Stimulated activated naive CD8-positive, alpha-beta T cell treated with anti-CD3 and anti-CD28 coated beads, Interleukin-15, amount 100 ng/mL, for 72 hours (primary cell): ENCODE measurements around the gene NXN.

Source experiments
- ATAC-seq: fragments of 150-1000 bp; cut with Tn5 transposase; 2 replicates; pipeline ENCODE4 v1.10.0; 2021; ENCODE audit warnings: mild to moderate bottlenecking, moderate library complexity
- DNase-seq, 2 donors: peaks; one replicate each; pipeline ENCODE4 v3.0.0; 2021 to 2022
- H3K27ac Mint-ChIP-seq, 2 donors: one replicate each; pipeline ENCODE4 v1.8.0; 2022; ENCODE audit warnings: mild to moderate bottlenecking in 2 of 2, mixed read lengths in 2 of 2, moderate library complexity in 2 of 2
- H3K27me3 Mint-ChIP-seq: one replicate; pipeline ENCODE4 v1.8.0; 2022; ENCODE audit warnings: mixed read lengths
- H3K4me1 Mint-ChIP-seq: one replicate; pipeline ENCODE4 v1.8.0; 2022; ENCODE audit warnings: mild to moderate bottlenecking, mixed read lengths
- H3K4me3 Mint-ChIP-seq, 2 donors: one replicate each; pipeline ENCODE4 v1.8.0; 2022; ENCODE audit warnings: mild to moderate bottlenecking in 2 of 2, mixed read lengths in 2 of 2, moderate library complexity in 1 of 2
- H3K9me3 Mint-ChIP-seq, 2 donors: one replicate each; pipeline ENCODE4 v1.8.0; 2022; ENCODE audit warnings: mixed read lengths in 2 of 2

Gene NXN

GRCh38 chr17:903691-904481, 75.7 kb downstream of the NXN start:
- Mint-ChIP-seq H3K27ac (peak overlapping the region in 1 of 2 donors; percentile 27), H3K27me3 (peaks cover 80% of the 10 kb centered on the region), H3K4me1 (no peaks in the 10 kb centered on the region), H3K9me3 (no peaks in the 10 kb centered on the region), H3K4me3 (no peak overlapping the region)
- no peak for ATAC-seq
- DNase-seq = no peak

GRCh38 chr17:902463-902862, 77.1 kb downstream of the NXN start:
- Mint-ChIP-seq H3K4me1 (no peaks in the 10 kb centered on the region), H3K27ac (no peak overlapping the region), H3K4me3 (no peak overlapping the region), H3K9me3 (no peaks in the 10 kb centered on the region), H3K27me3 (peaks cover 78% of the 10 kb centered on the region)
- DNase-seq = no peak
- ATAC-seq = no peak

GRCh38 chr17:901964-902363, 77.6 kb downstream of the NXN start:
- H3K4me3 Mint-ChIP-seq = no peak overlapping the region
- no peaks in the 10 kb centered on the region for H3K4me1 Mint-ChIP-seq
- no peak for ATAC-seq
- DNase-seq = no peak
- no peak overlapping the region for H3K27ac Mint-ChIP-seq
- peaks cover 82% of the 10 kb centered on the region for H3K27me3 Mint-ChIP-seq
- no peaks in the 10 kb centered on the region for H3K9me3 Mint-ChIP-seq

- H3K27ac Mint-ChIP-seq = no peak overlapping the region
- DNase-seq (no peak), ATAC-seq (no peak)
- peaks cover 82% of the 10 kb centered on the region for H3K27me3 Mint-ChIP-seq
- no peaks in the 10 kb centered on the region for H3K9me3 Mint-ChIP-seq
- no peaks in the 10 kb centered on the region for H3K4me1 Mint-ChIP-seq
- no peak overlapping the region for H3K4me3 Mint-ChIP-seq
These were observed 78.2 kb downstream of the NXN start for GRCh38 chr17:901191-901950.

GRCh38 chr17:900336-900934, 79.1 kb downstream of the NXN start:
- peaks cover 84% of the 10 kb centered on the region for H3K27me3 Mint-ChIP-seq

GRCh38 chr17:897970-898619, 81.5 kb downstream of the NXN start:
- ATAC-seq (no peak), DNase-seq (no peak)
- H3K27ac Mint-ChIP-seq = no peak overlapping the region
- H3K9me3 Mint-ChIP-seq = no peaks in the 10 kb centered on the region
- H3K4me1 Mint-ChIP-seq = no peaks in the 10 kb centered on the region
- no peak overlapping the region for H3K4me3 Mint-ChIP-seq
- peaks cover 67% of the 10 kb centered on the region for H3K27me3 Mint-ChIP-seq

More at GRCh38 chr17:900336-900934, 79.1 kb downstream of the NXN start:
- no peak for DNase-seq
- ATAC-seq = no peak
- Mint-ChIP-seq H3K4me3 (no peak overlapping the region), H3K4me1 (no peaks in the 10 kb centered on the region), H3K9me3 (no peaks in the 10 kb centered on the region), H3K27ac (no peak overlapping the region)

- peaks cover 57% of the 10 kb centered on the region for H3K27me3 Mint-ChIP-seq
- no peak for DNase-seq
These were observed 82.5 kb downstream of the NXN start for GRCh38 chr17:896953-897661.

GRCh38 chr17:896454-896853, 83.1 kb downstream of the NXN start:
- H3K4me3 Mint-ChIP-seq = no peak overlapping the region
- no peaks in the 10 kb centered on the region for H3K9me3 Mint-ChIP-seq
- ATAC-seq (no peak), DNase-seq (no peak)
- H3K27ac Mint-ChIP-seq = no peak overlapping the region
- H3K4me1 Mint-ChIP-seq = no peaks in the 10 kb centered on the region
- peaks cover 51% of the 10 kb centered on the region for H3K27me3 Mint-ChIP-seq

More at GRCh38 chr17:896953-897661, 82.5 kb downstream of the NXN start:
- no peak overlapping the region for H3K27ac Mint-ChIP-seq
- H3K4me3 Mint-ChIP-seq = no peak overlapping the region
- no peak for ATAC-seq
- H3K4me1 Mint-ChIP-seq = no peaks in the 10 kb centered on the region
- H3K9me3 Mint-ChIP-seq = no peaks in the 10 kb centered on the region

- Mint-ChIP-seq H3K27ac (no peak overlapping the region), H3K4me1 (peaks cover 10% of the 10 kb centered on the region), H3K9me3 (no peaks in the 10 kb centered on the region), H3K27me3 (peaks cover 54% of the 10 kb centered on the region), H3K4me3 (no peak overlapping the region)
- DNase-seq (no peak), ATAC-seq (no peak)
These were observed 86.6 kb downstream of the NXN start for GRCh38 chr17:892958-893357.

GRCh38 chr17:888998-889441, 90.6 kb downstream of the NXN start:
- DNase-seq (peak in 1 of 2 donors; percentile 22), ATAC-seq (peak; percentile 78)
- Mint-ChIP-seq H3K27me3 (peaks cover 38% of the 10 kb centered on the region), H3K4me1 (peaks cover 10% of the 10 kb centered on the region), H3K9me3 (no peaks in the 10 kb centered on the region), H3K27ac (peak overlapping the region in 1 of 2 donors; percentile 61), H3K4me3 (no peak overlapping the region)

GRCh38 chr17:887551-888209, 91.9 kb downstream of the NXN start:
- peaks cover 45% of the 10 kb centered on the region for H3K27me3 Mint-ChIP-seq
- H3K27ac Mint-ChIP-seq = no peak overlapping the region
- no peaks in the 10 kb centered on the region for H3K9me3 Mint-ChIP-seq
- no peak for DNase-seq
- peaks cover 10% of the 10 kb centered on the region for H3K4me1 Mint-ChIP-seq
- no peak for ATAC-seq
- H3K4me3 Mint-ChIP-seq = no peak overlapping the region

- no peak overlapping the region for H3K27ac Mint-ChIP-seq
- H3K27me3 Mint-ChIP-seq = peaks cover 56% of the 10 kb centered on the region
- H3K9me3 Mint-ChIP-seq = no peaks in the 10 kb centered on the region
- ATAC-seq (no peak), DNase-seq (no peak)
- H3K4me3 Mint-ChIP-seq = no peak overlapping the region
- peaks cover 10% of the 10 kb centered on the region for H3K4me1 Mint-ChIP-seq
These were observed 93.5 kb downstream of the NXN start for GRCh38 chr17:885971-886571.

- Mint-ChIP-seq H3K27me3 (peaks cover 55% of the 10 kb centered on the region), H3K9me3 (no peaks in the 10 kb centered on the region), H3K4me1 (peaks cover 9% of the 10 kb centered on the region), H3K27ac (no peak overlapping the region), H3K4me3 (no peak overlapping the region)
- ATAC-seq (no peak), DNase-seq (no peak)
These were observed 96.0 kb downstream of the NXN start for GRCh38 chr17:883586-883962.

- no peak for DNase-seq
- Mint-ChIP-seq H3K4me1 (peaks cover 8% of the 10 kb centered on the region), H3K27me3 (peaks cover 56% of the 10 kb centered on the region), H3K9me3 (no peaks in the 10 kb centered on the region), H3K27ac (no peak overlapping the region), H3K4me3 (no peak overlapping the region)
- no peak for ATAC-seq
These were observed 96.6 kb downstream of the NXN start for GRCh38 chr17:882827-883585.
